Skeletal muscle satellite cell (primary cell): ENCODE results near the gene TBATA. TPM values are rescaled to one million over a fixed set of nuclear protein-coding genes. Genes with fewer than 3 reads are reported as not detected.

ENCODE experiments used
- H3K27me3 ChIP-seq: 2 replicates; pipeline ENCODE4 v1.7.0; 2013; ENCODE audit warnings: low read length; ENCODE audit not compliant: control insufficient read depth, insufficient read depth
- H3K36me3 ChIP-seq: 2 replicates; pipeline ENCODE4 v1.7.0; 2013; ENCODE audit warnings: mild to moderate bottlenecking, control low read depth, low read length; ENCODE audit not compliant: insufficient read depth
- H3K4me1 ChIP-seq: 2 replicates; pipeline ENCODE4 v1.7.0; 2013; ENCODE audit warnings: low read length; ENCODE audit not compliant: control insufficient read depth, insufficient read depth
- H3K4me2 ChIP-seq: 2 replicates; pipeline ENCODE4 v1.7.0; 2013; ENCODE audit warnings: mild to moderate bottlenecking, low read length
- H3K4me3 ChIP-seq: 2 replicates; pipeline ENCODE4 v1.7.0; 2013; ENCODE audit warnings: low read length
- H3K9ac ChIP-seq: 2 replicates; pipeline ENCODE4 v1.7.0; 2013; ENCODE audit warnings: mild to moderate bottlenecking, low read depth, low read length, moderate library complexity
- H3K9me3 ChIP-seq: replicated peaks from 2 replicates; pipeline ENCODE4 v1.7.0; 2013; ENCODE audit warnings: mild to moderate bottlenecking, control low read depth, low read length
- small RNA-seq: library from RNA; depleted of rRNA; stranded (forward); fragments of <200 nt; gene quantifications from one replicate; pipeline ENCODE3, GENCODE V24; 2012

TBATA gene

GRCh38 chr10:70732569-70732968, 52.6 kb downstream of the TBATA start:
- H3K4me3 ChIP-seq, result no peak overlapping the region

DNA sequence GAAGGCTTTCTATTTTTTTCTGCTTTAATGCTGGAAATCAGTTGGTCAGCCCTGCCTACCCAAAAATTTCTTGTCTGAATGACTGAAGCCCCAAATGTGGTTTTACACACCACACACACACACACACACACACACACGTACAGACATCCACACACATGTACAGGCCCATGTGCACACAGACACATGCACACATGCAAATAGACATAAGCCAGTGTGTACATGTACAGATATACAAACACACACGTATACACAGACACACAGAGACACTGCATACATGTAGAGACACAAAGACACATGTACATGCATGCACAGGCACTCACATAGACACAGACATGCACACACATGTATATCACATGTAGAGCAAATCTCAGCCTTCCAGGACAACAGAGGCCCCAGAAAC, 54.2 kb downstream of the TBATA start:
- H3K36me3 ChIP-seq, result no peaks in the 10 kb centered on the region
- H3K4me1 ChIP-seq, result no peaks in the 10 kb centered on the region
- H3K4me2 ChIP-seq, result no peak overlapping the region
- no peaks in the 10 kb centered on the region for H3K27me3 ChIP-seq
- H3K9me3 ChIP-seq, result no peaks in the 10 kb centered on the region
- H3K4me3 ChIP-seq, result no peak overlapping the region
- no peak overlapping the region for H3K9ac ChIP-seq

More at GRCh38 chr10:70732569-70732968, 52.6 kb downstream of the TBATA start:
- H3K9ac ChIP-seq, result no peak overlapping the region
- H3K36me3 ChIP-seq, result no peaks in the 10 kb centered on the region
- no peaks in the 10 kb centered on the region for H3K9me3 ChIP-seq
- peaks cover 4% of the 10 kb centered on the region for H3K27me3 ChIP-seq
- H3K4me1 ChIP-seq, result no peaks in the 10 kb centered on the region
- no peak overlapping the region for H3K4me2 ChIP-seq

DNA sequence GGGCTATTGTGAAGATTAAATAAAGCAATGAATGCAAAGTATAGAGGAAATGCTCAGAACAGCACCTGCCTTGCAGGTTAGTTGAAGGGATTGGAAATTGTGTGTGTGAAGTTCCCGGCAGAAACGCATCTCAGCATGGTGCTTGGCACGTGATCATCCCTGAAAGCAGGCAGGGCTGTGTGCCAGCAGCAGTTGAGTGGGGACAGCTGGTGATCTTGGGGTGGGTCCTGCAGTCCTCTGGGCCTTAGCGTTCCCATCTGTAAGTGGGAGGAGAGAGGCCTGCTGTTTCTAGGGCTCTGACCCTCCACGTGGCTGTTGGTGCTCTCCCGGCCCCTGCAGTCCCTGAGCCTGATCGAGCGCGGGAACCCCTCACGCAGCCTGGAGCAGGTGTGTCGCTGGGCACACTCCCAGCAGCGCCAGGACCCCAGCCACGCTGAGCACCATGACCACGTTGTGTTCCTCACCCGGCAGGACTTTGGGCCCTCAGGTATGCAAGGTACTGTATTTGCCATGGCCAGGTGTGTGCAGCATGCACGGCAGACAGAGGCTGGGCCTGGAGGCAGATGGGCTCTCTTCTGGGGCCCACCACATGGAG, 55.3 kb downstream of the TBATA start:
- no peaks in the 10 kb centered on the region for H3K9me3 ChIP-seq
- no peak overlapping the region for H3K4me2 ChIP-seq
- H3K9ac ChIP-seq, result no peak overlapping the region
- H3K4me3 ChIP-seq, result no peak overlapping the region
- no peaks in the 10 kb centered on the region for H3K4me1 ChIP-seq
- no peaks in the 10 kb centered on the region for H3K36me3 ChIP-seq
- no peaks in the 10 kb centered on the region for H3K27me3 ChIP-seq

DNA sequence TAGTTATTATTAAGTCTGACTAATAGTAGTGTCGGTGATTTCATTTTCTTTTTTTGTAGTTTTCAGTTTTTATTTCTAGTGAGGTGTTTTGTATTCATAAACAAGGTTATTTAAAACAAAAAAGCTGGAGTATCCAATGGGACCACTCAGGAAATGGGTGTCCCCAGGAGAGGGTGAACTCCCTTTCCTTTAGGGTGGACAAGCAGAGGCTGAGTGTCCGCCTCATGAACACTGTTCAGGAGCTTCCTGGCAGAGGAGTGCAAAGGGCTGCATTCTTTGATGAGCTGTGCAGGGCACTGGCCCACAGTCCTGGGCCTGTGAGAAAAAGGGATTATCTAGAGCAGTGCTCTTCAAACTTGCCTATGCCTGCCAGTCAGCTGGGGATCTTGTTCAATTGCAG, 56.8 kb downstream of the TBATA start:
- Histone ChIP-seq H3K4me2 (no peak overlapping the region), H3K9me3 (no peaks in the 10 kb centered on the region), H3K9ac (no peak overlapping the region), H3K4me1 (no peaks in the 10 kb centered on the region), H3K4me3 (no peak overlapping the region), H3K36me3 (no peaks in the 10 kb centered on the region), H3K27me3 (no peaks in the 10 kb centered on the region)

DNA sequence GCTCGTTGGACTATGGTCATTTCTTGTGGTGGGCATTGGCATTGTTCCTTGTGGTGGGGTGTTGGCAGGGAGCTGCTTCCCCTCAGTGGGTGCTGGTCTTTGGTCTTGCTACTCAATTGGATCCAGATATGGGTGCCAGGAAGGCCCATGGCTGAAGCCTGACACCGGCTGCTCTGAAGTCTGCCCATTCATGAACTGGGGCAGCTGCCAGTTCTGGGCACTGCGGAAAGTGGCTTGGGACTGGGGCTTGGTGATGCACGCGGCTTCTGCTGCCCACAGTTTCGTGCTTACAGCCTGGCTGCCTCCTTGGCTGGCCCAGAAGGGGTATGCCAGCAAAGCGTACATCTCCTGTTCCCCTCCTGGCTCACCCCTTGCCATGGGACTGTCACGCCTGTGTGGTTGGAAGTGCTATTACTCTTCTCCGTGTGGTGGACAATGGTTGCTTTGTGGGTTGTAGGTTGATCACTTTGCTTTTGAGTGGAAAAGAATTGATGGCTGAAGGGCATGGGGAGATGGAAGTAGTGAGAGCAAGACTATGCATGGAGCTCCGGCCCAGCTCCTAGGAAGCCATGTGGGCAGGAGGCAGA, 58.2 kb downstream of the TBATA start:
- Histone ChIP-seq H3K36me3 (no peaks in the 10 kb centered on the region), H3K4me3 (no peak overlapping the region), H3K27me3 (no peaks in the 10 kb centered on the region), H3K9me3 (no peaks in the 10 kb centered on the region), H3K4me2 (no peak overlapping the region), H3K4me1 (peaks cover 11% of the 10 kb centered on the region), H3K9ac (no peak overlapping the region)

DNA sequence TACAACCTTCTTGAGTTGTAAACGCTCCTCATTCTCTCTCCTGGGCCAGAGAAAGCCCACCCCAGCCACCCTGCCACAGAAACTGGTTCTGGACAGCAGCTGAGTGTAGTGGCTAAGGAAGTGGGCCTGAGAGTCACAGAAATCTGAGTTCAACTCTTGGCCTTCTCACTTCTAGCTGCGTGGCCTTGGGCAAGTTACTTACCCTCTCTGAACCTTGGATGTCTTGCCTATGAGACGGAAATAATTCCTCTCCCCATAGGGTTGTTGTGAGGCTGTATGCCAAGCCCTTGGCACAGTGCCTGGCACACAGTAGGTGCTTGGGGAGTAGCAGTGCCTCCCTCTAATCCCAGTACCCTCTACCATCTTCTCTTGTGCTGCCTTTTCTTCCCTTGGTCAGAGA, 61.4 kb downstream of the TBATA start:
- Histone ChIP-seq H3K9me3 (no peaks in the 10 kb centered on the region), H3K27me3 (no peaks in the 10 kb centered on the region), H3K4me1 (peaks cover 11% of the 10 kb centered on the region), H3K9ac (no peak overlapping the region), H3K4me3 (no peak overlapping the region), H3K4me2 (no peak overlapping the region), H3K36me3 (peaks cover 2% of the 10 kb centered on the region)

DNA sequence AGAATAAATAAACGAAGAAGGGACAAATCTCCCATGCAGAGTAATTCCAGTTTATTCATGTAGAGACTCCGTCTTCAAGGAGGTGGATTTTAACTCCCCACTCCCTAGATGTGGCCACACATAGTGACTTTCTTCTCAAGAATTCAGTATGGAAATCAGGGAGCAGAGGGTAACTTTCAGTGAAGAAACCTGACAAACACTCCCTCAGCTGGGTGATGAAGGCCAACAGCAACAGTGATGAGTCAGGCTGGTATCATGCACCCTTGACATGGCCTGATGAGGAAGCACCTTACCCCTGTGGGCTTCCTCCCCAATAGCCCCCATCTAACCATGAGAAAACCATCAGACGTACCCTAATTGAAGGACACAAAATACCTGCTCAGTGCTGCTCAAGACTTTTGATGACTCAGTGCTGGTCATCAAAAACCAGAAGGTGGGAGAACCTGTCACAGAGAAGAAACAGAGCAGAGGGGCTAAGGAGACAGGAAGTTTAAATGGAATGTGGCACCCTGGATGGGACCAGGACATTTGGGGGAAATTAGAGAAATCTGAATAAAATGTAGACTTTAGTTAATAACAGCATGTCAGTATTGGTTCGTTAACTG, 62.3 kb downstream of the TBATA start:
- no peaks in the 10 kb centered on the region for H3K27me3 ChIP-seq
- no peak overlapping the region for H3K4me2 ChIP-seq
- H3K4me3 ChIP-seq, result no peak overlapping the region

More for the DNA sequence above, 62.3 kb downstream of the TBATA start:
- H3K36me3 ChIP-seq, result peaks cover 2% of the 10 kb centered on the region
- no peak overlapping the region for H3K9ac ChIP-seq
- H3K4me1 ChIP-seq, result peaks cover 11% of the 10 kb centered on the region
- no peaks in the 10 kb centered on the region for H3K9me3 ChIP-seq

Small RNA genes within 50 kb of the gene (small RNA-seq; reads per million reads assigned to genes)
- not detected for gene RPS26P40
